GM21447 (cell line): ENCODE measurements around the gene NCF4.

Source experiments
- ATAC-seq: cut with Tn5 transposase; IDR thresholded peaks from one replicate; pipeline ENCODE4 v1.9.1; 2021; ENCODE audit not compliant: unreplicated experiment

NCF4 gene

GRCh38 chr22:36921309-36922104, 60.7 kb downstream of the NCF4 start:
- no peak for ATAC-seq

- ATAC-seq: no peak
Observed at GRCh38 chr22:36922105-36922608, 61.4 kb downstream of the NCF4 start.

GRCh38 chr22:36922711-36923110, 61.9 kb downstream of the NCF4 start:
- no peak for ATAC-seq

- ATAC-seq: no peak
Observed at GRCh38 chr22:36923131-36923788, 62.5 kb downstream of the NCF4 start.

- no peak for ATAC-seq
Observed at GRCh38 chr22:36924151-36924698, 63.4 kb downstream of the NCF4 start.

- no peak for ATAC-seq
Observed at GRCh38 chr22:36925388-36926290, 64.8 kb downstream of the NCF4 start.

- no peak for ATAC-seq
Observed at GRCh38 chr22:36926309-36926708, 65.5 kb downstream of the NCF4 start.

GRCh38 chr22:36926721-36927435, 66.1 kb downstream of the NCF4 start:
- ATAC-seq: no peak
